NCI-H524 (cell line): ENCODE results near the gene TPSD1.
"Not testable (repeated sequence)": the region's sequence is repeated elsewhere in the genome, so short reads cannot be mapped to it uniquely, and the experiment has no call there.

ENCODE experiments used
- DNase-seq, 2 experiments: peaks; one replicate each; lab custom pipeline; 2025; lab: John Stamatoyannopoulos, UW

TPSD1 gene

DNA sequence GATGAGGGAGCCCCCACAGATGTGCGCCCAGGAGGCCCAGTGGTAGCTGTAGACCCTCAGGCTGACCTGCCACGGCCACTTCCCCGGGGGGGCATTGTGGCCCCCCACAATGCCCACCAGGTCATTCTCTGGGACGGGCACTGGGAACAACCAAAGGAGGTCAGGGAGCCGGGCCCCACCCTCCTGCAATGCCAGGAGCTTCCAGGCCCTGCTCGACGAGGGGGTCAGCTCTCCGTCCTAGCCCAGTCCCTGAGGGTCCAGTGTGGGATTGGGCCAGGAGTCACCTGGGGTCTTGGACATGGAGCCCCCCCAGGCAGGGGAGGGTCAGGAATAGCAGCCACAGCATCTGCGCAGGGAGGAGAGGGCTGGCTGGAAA, 7.0 kb downstream of the TPSD1 start:
- no peak for DNase-seq

DNA sequence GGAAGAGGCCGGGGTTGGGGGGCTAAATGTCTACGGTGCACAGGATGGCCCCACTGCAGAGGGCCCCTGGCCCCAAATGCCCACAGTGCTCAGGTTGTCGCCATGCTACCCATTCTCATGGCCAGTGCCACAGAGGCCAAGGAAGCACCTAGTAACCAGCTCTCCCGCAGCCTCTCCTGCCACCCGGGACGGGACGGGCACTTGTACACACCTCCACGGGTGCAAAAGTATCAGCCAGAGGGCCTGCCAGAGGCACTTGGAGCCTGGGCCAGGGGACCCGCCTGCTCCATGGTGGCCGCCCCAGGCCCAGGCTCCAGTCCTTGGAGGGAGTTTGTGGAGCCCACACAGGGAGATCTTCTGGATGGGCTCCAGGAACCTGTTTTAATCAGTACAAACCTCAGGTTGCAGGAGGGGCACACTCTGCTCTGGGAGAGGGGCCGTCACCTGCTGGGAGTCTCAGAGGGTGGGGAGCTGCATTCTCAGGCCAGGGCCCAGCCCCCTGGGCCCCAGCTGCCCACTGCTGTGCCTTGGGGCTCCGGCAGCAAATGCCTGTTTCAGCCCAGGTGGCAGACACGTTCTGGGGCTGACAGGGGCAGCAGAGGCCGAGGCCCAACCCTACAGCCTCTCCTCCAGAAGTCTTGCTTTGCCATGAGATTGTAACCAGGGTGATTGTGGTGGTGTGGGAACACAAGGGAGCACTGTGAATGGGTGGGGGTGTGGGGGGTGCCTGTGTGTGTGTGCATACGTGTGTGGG, 7.9 kb downstream of the TPSD1 start:
- DNase-seq: no peak

DNA sequence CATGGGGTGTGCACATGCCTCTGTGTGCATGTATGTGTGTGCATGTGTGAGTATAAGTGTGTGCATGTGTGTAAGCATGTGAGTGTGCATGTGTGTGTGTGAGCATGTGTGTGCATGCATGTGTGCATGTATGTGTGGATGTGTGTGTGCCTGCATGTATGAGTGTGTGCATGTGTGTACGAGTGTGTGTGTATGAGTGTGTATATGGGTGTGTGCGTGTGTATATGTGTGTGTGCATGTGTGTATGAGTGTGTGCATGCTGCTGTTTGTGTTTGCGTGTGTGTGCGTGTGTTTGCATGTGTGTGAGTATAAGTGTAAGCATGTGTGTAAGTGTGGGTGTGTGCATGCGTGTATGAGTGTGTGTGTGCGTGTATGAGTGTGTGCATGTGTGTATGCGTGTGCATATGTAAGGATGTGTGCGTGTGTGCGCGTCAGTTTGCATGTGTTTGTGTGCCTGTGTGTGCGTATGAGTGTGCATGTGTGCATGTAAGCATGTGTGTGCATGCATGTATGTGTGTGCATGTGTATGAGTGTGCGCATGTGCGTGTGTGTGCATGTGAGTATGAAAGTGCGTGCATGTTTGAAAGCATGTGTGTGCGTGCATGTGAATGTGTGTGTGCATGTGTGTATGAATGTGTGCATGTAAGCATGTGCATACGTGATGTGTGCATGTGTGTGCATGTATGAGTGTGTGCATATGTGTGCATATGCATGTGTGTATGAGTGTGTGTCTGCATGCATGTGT, 8.6 kb downstream of the TPSD1 start:
- no peak for DNase-seq

DNA sequence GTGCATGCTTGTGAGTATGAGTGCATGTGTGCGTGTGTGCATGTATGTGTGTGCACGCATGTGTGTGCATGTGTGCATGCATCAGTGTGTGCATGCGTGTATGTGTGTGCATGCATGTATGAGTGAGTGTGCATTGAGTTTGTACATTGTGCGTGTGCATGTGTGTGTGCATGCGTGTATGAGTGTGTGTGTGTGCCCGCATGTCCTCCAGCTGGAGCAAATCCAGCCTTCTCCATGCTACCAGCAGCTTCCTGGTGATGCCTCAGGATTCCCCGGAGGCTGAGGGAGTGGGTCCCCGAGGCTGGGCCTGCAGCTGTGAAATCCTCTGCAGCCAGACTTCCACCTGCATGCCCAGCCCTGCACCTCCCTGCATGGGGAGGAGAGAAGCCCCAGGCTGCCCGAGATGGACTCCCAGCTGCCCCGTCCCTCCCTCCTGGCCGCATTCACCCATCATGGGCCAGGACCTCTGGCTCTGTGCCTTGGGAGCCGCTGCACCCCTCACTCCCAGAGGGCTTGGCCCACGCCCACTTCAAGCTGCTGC, 9.3 kb downstream of the TPSD1 start:
- no peak for DNase-seq

DNA sequence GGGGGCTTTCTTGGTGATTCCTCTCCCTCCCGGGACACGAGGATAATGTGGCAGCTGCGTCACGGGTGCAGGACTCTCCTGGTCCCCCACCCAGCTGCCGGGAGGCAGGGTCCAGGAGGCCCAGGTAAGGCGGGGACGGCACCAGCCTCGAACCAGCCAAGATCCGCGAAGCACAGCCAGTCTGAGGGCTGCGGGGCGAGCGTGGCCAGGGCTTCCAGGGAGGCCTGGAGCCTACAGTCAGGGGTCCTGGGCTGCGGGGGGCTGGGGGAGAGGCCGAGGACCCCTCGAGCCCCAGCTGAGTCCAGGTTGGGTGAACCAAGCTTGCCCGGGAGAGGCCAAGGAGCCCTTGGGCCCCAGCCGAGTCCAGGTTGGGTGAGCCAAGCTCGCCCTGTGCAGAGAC, 10.0 kb downstream of the TPSD1 start:
- DNase-seq: no peak

DNA sequence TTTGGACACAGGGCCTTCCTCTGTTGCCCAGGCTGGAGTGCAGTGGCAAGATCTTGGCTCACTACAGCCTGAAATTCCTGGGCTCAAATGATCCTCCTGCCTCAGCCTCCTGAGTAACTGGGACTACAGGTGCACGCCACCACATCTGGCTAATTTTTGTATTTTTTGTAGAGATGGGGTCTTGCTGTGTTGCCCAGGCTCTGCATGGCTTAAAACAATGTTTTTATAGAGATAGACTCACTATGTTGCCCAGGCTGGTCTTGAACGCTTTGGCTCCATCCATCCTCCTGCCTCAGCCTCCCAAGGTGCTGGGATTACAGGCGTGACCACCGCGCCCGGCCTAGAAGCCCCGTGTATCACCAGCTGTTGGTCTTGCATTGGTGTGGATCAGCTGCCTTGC, 13.5 kb downstream of the TPSD1 start:
- not testable (repeated sequence) for DNase-seq

DNA sequence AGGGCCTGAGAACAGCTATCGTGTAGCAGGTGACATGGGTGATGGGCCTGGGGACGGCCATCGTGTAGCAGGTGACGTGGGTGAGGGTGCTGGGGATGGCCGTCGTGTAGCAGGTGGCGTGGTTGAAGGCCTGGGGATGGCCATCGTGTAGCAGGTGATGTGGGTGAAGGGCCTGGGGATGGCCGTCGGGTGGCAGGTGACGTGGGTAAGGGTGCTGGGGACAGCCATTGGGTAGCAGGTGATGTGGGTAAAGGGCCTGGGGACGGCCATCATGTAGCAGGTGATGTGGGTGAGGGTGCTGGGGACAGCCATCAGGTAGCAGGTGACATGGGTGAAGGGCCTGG, 15.5 kb downstream of the TPSD1 start:
- no peak for DNase-seq

DNA sequence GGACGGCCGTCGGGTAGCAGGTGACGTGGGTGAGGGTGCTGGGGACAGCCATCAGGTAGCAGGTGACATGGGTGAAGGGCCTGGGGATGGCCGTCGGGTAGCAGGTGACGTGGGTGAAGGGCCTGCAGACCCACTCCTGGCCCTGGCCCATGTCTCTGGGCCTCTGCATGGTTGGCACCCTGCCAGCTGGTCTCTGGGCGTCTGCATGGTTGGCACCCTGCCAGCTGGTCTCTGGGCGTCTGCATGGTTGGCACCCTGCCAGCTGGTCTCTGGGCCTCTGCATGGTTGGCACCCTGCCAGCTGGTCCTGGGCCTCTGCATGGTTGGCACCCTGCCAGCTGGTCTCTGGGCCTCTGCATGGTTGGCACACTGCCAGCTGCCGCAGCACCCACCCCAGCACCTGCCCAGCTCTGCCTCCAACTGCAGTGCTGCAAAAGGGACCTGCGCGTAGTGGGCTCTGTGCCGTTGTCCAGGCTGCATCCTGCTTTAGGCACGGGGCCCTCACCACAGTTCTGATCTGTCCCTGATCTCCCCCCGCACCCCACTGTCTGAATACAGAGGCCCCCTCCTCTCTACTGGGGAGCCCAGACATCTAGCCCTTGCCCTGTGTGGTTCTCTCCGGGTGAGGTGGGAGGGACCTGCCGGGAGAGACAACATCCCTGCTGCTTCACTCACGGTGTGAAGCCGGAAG, 16.0 kb downstream of the TPSD1 start:
- DNase-seq: peak; percentile 35 to 76

DNA sequence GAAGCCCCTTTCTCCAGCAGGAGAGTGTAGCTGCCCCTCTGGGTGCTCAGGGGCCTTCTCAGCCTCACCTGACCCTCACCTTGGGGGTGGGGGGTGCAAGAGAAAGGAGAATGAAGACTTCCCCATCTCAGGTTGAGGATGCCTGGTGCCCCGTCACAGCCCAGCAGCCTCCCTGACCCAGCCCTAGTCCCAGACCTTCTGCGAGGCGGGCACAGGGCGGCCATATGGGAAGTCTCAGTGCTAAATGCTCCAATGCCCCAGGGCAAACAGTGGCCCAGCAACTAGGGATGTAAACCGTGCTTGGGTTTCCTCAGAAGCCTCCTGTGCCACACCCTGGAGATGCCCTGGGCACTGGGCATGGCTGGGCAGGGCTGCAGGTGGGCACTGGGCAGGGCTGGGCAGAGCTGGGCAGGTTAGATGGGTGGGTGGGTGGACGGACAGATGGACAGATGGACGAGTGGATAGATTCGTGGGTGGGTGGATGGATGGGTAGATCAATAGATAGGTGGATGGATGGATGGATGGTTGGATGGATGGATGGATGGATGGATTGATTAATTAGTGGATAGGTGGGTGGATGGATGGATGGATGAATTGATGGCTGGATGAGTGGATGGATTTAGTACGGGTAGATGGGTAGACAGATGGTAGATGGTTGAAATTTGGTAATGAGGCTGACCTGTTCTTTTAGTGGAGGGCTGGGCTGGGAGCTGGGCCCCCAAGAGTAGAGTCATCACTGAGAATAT, 16.8 kb downstream of the TPSD1 start:
- DNase-seq: no peak

DNA sequence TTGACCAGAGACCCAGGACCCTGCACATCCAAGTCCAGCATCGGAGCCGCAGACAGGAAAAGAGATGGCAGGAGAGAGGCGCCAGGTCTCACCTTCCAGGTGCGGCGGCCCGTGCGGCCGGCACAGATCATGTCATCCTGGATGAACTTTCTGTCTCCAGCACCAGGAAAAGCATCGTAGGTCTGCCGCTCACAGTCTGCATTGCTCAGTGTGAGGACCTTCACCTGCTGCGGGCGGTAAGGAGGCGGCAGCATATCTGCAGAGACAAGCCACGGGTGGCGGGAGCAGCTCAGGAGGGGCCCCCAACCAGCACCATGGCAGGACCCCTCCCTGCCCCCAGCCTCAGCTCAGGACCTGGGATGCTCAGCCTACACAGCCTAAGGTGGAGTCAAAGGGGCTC, 17.9 kb downstream of the TPSD1 start:
- DNase-seq: no peak

DNA sequence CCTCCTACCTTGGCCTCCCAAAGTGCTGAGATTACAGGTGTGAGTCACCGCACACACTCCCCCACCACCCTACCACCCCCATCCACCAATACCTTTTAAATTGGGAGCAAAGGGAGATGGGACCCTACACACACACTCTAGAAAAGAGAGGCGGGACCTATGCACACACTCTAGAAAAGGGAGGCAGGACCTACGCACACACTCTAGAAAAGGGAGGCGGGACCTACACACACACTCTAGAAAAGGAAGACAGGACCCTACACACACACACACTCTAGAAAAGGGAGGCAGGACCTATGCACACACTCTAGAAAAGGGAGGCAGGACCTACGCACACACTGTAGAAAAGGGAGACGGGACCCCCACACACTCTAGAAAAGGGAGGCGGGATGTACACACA, 18.9 kb downstream of the TPSD1 start:
- no peak for DNase-seq

DNA sequence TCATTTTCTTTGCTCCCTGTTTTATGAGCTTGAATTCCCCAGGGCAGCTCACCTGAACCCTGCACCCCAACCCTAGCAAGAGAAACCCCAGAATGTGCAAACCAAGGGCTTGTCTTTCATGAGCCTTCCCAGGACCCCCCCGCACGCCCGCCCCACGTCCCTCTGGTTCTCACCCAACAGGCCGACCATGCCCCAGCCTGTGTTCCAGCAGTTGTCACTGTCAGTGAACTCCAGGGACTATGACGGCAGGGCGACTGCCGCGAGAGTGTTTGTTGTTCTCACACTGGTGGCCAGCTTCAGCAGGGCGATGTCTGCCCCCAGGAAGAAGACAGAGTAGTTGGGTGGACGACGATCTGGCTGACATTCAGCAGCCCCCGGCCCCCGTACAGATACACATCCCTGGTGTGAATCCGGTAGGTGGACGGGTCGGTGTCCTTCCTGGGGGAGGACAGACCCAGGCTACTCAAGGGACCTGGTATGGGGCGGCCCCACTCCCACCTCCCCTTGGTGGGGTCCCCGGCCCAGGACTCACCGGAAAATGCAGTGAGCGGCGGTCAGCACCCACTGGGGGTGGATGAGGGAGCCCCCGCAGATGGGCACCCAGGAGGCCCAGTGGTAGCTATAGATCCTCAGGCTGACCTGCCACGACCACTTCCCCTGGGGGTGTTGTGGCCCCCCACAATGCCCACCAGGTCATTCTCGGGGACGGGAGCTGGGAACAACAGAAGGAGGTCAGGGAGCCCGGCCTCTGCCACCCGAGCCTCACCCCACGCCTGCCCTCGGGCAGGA, 20.1 kb downstream of the TPSD1 start:
- DNase-seq: no peak

DNA sequence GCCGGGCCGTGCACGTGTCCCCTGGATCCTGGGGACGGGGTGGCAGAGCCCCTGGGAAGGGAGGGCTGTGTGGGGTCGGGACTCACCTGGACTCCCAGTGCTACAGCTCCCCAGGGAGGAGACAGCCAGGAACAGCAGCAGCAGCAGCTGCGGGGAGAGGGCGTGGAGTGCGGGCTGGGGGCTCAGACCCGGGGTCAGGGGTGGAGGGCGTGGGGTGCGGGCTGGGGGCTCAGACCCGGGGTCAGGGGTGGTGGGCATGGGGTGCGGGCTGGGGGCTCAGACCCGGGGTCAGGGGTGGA, 20.7 kb downstream of the TPSD1 start:
- DNase-seq: no peak

DNA sequence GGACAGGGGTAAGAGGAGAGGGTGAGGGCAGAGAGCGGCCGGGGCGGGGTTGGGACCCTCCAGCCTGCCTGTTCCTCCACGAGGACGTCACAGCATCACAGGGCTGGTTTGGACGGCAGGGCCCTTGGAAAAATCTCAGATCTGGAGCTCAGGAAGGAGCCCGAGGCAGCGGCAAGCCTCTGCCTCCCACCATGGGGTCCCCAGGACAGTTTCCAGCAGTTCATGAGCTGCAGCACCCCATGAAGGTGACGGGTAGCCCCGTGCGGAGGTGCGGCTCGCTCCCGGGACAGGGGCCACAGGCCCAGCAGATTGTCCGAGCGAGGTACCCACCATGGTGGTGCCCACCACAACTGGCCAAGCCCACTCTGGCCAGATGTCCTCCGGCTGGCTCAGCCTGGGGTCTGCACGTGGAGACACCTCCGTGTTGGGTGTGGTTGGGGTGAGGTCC, 21.3 kb downstream of the TPSD1 start:
- no peak for DNase-seq

DNA sequence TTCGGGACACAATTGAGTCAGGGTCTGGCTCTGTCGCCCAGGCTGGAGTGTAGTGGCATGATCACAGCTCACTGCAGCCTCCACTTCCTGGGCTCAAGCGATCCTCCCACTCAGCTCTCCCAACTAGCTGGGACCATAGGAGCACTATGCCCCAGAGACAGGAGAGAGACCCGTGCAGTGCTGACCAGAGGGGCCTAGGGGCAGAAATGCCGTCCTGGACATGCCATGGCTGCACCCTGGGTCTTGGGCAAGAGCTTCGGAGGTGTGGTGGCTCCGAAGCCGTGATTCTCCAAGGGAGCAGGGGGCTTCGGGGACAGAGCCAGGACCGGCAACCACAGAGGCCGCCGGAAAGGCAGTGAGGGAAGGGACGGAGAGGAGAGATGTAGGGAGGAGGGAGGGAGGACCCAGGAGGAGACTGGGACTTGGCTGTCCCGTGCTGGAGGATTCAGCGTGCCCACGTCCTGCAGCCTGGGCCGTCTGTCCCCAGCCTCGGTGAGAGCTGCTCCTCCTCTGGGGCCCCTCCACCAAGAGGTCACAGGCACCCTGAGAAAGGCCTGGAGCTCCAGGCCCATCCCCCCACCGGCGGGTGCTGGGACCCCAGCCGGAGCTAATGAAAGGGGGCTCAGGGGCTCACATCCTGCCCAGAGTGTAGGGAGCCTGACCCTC, 21.9 kb downstream of the TPSD1 start:
- no peak for DNase-seq

DNA sequence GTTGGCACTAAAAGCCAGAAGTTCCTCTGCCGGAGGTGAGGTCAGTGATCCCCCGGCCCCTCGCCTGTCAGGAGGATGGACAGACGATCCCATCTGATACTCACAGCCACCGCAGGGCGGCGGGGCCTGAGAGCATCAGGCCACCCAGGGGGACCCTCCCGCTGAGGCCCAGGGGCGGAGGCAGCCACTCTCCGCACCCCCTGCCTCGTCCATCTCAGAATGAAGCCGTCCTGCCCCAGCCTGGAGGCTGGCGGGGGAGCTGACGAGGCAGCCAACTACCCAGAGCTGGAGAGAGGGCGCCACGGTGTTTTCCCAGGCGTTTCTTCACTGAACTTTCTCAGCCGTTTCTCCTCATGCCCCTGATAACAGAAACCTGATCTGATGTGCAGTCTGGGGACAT, 22.6 kb downstream of the TPSD1 start:
- no peak for DNase-seq

DNA sequence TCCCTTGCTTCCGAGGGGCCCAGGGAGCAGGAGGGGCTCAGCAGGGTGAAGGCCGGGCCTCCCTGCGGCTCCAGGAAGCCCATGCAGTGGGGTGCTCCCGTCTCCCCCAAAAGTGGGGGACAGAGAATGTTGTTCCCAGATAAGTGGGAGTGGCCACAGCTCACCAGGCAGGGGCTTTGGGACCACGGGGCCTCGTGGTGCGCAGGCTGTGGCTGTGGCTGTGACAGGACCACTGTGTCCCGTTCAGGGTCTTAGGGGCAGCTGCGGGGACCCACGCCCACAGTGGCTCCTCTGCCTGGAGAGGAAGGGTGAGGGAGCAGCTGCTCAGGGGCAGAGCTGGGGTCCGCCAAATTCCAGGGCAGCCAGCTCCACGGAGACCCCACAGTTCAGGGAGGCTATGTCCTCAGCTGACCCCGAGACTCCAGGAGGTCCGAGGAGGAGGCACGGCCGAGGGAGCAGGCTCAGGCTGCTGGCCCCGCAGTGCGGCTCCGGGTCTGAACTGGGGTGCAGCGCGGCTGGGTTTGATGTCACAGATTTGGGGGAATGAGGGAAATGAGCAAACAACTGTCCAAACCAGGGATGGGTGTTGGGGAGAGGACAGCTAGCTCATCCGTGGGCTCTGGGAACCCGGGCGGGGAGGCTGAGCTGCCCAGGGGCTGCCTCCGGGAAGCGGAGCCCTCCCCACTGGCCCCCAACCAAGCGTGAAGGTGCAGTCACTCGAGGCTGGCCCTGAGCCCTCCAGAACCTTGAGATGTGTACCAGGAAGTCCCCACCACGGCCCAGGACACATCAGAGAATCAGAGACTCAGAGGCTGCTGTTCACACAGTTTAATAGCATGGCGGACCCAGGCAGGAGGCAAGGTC, 23.4 kb downstream of the TPSD1 start:
- DNase-seq: no peak

DNA sequence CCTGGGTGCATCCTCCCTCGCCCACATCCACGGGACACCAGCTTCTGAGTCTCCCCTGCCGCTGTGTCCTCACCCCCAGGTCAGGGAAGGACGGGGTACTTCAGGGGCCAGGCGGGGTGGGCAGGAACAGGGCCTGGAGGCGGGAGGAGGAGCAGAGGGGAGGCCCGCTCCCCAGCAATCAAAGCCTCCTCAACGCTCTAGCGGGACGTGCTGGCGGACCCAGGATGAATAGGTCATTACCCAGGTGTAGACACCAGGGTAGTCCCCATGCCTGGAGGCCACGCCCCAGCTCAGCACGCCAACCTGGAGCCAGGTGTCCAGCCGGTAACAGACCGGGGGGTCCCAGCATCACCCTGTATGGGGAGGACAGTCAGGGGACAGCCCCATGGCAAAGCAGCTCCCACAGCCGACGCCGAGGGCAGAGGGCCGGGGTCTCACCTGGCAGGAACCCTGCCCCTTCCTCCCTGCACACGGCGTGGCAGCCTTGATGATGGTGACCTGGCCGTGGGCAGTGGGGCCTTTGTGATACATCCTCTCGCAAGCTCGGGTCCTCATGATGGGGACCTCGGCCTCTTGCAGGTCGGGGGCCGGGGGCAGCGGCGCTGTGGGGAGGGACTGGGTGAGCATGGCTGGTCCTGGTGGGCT, 24.2 kb downstream of the TPSD1 start:
- no peak for DNase-seq

DNA sequence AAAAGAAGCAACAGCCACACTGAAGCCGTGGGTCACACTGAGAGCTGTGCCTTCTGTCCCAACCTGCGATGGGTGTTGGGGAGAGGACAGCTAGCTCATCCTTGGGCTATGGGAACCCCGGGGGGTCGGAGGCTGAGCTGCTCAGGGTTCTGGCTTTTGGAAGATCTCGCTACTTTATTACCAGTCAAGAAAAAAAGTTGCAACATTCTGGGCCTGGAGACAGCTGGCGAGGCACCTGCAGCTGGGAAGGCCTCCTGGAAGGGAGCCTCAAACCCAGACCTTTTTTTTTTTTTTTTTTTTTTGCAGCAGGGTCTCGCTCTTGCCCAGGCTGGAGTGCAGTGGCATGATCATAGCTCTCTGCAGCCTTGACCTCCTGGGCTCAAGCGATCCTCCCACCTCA, 24.9 kb downstream of the TPSD1 start:
- no peak for DNase-seq

DNA sequence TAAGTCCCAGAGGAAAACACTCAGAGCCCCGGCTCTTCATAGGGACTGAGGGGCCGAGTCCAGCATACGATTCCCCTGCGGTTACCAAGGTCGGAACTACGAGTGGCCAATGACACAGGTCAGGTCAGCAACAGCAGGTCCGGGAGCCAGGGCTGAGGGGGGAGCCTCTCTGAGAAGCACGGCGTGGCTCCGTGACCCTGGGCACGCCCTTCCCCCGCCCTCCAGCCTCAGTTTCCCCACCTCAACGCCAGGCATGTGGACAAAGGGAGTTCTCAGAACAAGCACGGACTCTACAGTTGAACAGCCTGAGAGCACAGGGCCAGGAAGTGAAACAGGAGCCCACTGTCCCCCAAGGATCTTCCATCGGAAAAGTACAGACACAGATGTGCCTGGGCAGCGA, 25.6 kb downstream of the TPSD1 start:
- no peak for DNase-seq
